Ammon's horn (tissue), 1 donor: Measurements from ENCODE around the gene USP34.
"Not testable (repeated sequence)": the region's sequence is repeated elsewhere in the genome, so short reads cannot be mapped to it uniquely, and the experiment has no call there.

Experiments used
- DNase-seq: peaks from one replicate; pipeline ENCODE4 v3.0.0-alpha.2; 2016; ENCODE audit warnings: low spot score

The USP34 gene

GRCh38 chr2:61470965-61471904 is at the start of gene USP34:
TSS of gene USP34 (minus strand) at chr2:61471087. CDS start at chr2:61470692, 395 bp downstream.
- DNase-seq, result peak; percentile 97

- no peak for DNase-seq
Observed at GRCh38 chr2:61520261-61520660, 49.4 kb upstream of the USP34 start.

GRCh38 chr2:61512768-61513398 is 42.0 kb upstream of the USP34 start:
- DNase-seq, result no peak

GRCh38 chr2:61510674-61511671 is 40.1 kb upstream of the USP34 start:
- no peak for DNase-seq

GRCh38 chr2:61504949-61505348 is 34.1 kb upstream of the USP34 start:
- DNase-seq, result no peak

- DNase-seq, result no peak
Observed at GRCh38 chr2:61499060-61499459, 28.2 kb upstream of the USP34 start.

GRCh38 chr2:61493523-61493942 is 22.6 kb upstream of the USP34 start:
- no peak for DNase-seq

GRCh38 chr2:61492476-61492875 is 21.6 kb upstream of the USP34 start:
- no peak for DNase-seq

GRCh38 chr2:61485281-61485680 is 14.4 kb upstream of the USP34 start:
- no peak for DNase-seq

GRCh38 chr2:61478086-61478485 is 7.2 kb upstream of the USP34 start:
- DNase-seq, result peak; percentile 16

- DNase-seq, result not testable (repeated sequence)
Observed at GRCh38 chr2:61476929-61477589, 6.2 kb upstream of the USP34 start.

- DNase-seq, result peak; percentile 21
Observed at GRCh38 chr2:61471905-61472805, 1.3 kb upstream of the USP34 start.

- peak; percentile 84 for DNase-seq
Observed at GRCh38 chr2:61470122-61470951, 550 bp downstream of the USP34 start.

- DNase-seq, result no peak
Observed at GRCh38 chr2:61469424-61470121, 1.3 kb downstream of the USP34 start.

- not testable (repeated sequence) for DNase-seq
Observed at GRCh38 chr2:61468231-61468630, 2.7 kb downstream of the USP34 start.

GRCh38 chr2:61465045-61465444 is 5.8 kb downstream of the USP34 start:
- no peak for DNase-seq

GRCh38 chr2:61463769-61464475 is 7.0 kb downstream of the USP34 start:
- no peak for DNase-seq

GRCh38 chr2:61461404-61461803 is 9.5 kb downstream of the USP34 start:
- no peak for DNase-seq
